GM23338 (cell line): ENCODE results near the gene ZFHX3. TPM values are rescaled to one million over a fixed set of nuclear protein-coding genes. Genes with fewer than 3 reads are reported as not detected.
A peak's percentile ranks its signal among the peaks of the same experiment; 100 is the strongest.

Source experiments
- ATAC-seq: fragments of 200-7000 bp; cut with Tn5 transposase; 3 replicates; pipeline ENCODE4 v1.9.1; 2020
- DNase-seq: peaks from one replicate; pipeline ENCODE4 v3.0.0-alpha.2; 2015; ENCODE audit warnings: low spot score
- H2AFZ ChIP-seq: fragments of 200-600 bp; sonication (generic); 2 replicates; pipeline ENCODE4 v1.8.0; 2016; ENCODE audit warnings: antibody characterized with exemption, mild to moderate bottlenecking, moderate library complexity
- H3F3A ChIP-seq: fragments of 200-600 bp; sonication (generic); replicated peaks from 2 replicates; pipeline ENCODE4 v1.8.0; 2017; ENCODE audit warnings: antibody characterized with exemption, mixed run types, low read depth
- H3K27ac ChIP-seq: fragments of 200-600 bp; sonication (generic); 2 replicates; pipeline ENCODE4 v1.6.1; 2016; ENCODE audit warnings: low read depth
- H3K27me3 ChIP-seq: fragments of 200-600 bp; sonication (generic); 2 replicates; pipeline ENCODE4 v1.8.0; 2016; ENCODE audit warnings: mild to moderate bottlenecking, mixed run types, moderate library complexity; ENCODE audit not compliant: insufficient read depth
- H3K36me3 ChIP-seq: fragments of 200-600 bp; sonication (generic); 2 replicates; pipeline ENCODE4 v1.8.0; 2016; ENCODE audit warnings: mild to moderate bottlenecking; ENCODE audit not compliant: insufficient read depth
- H3K4me1 ChIP-seq: fragments of 200-600 bp; sonication (generic); 2 replicates; pipeline ENCODE4 v1.8.0; 2016; ENCODE audit warnings: mild to moderate bottlenecking, moderate library complexity; ENCODE audit not compliant: insufficient read depth
- H3K4me2 ChIP-seq: fragments of 200-600 bp; sonication (generic); 2 replicates; pipeline ENCODE4 v1.7.1; 2017; ENCODE audit warnings: mixed run types
- H3K4me3 ChIP-seq: fragments of 200-600 bp; sonication (generic); 2 replicates; pipeline ENCODE4 v1.6.1; 2016; ENCODE audit warnings: mixed run types
- H3K79me2 ChIP-seq: fragments of 200-600 bp; sonication (generic); replicated peaks from 2 replicates; pipeline ENCODE4 v1.8.0; 2017; ENCODE audit warnings: mild to moderate bottlenecking; ENCODE audit not compliant: insufficient read depth
- H3K9me2 ChIP-seq: fragments of 200-600 bp; sonication (generic); 2 replicates; pipeline ENCODE4 v1.8.0; 2017; ENCODE audit not compliant: insufficient read depth
- H4K20me1 ChIP-seq: fragments of 200-600 bp; sonication (generic); replicated peaks from 2 replicates; pipeline ENCODE4 v1.8.0; 2017; ENCODE audit warnings: mild to moderate bottlenecking; ENCODE audit not compliant: insufficient read depth
- H3K27ac Mint-ChIP-seq: 2 replicates; pipeline ENCODE4 v1.8.0; 2020; ENCODE audit warnings: inconsistent platforms, mild to moderate bottlenecking, moderate library complexity, mixed read lengths
- H3K27me3 Mint-ChIP-seq: 3 replicates; pipeline ENCODE4 v1.8.0; 2022; ENCODE audit warnings: low read depth, mild to moderate bottlenecking, moderate library complexity, mixed read lengths, inconsistent platforms; ENCODE audit not compliant: insufficient read depth, poor library complexity
- H3K36me3 Mint-ChIP-seq: 3 replicates; pipeline ENCODE4 v1.8.0; 2021; ENCODE audit warnings: low read depth, mild to moderate bottlenecking, inconsistent platforms, moderate library complexity, mixed read lengths
- H3K4me1 Mint-ChIP-seq: 3 replicates; pipeline ENCODE4 v1.8.0; 2020; ENCODE audit warnings: mild to moderate bottlenecking, inconsistent platforms, mixed read lengths
- H3K4me3 Mint-ChIP-seq: 3 replicates; pipeline ENCODE4 v1.8.0; 2021; ENCODE audit warnings: moderate library complexity, mild to moderate bottlenecking, inconsistent platforms, mixed read lengths
- H3K9me3 Mint-ChIP-seq: 3 replicates; pipeline ENCODE4 v1.8.0; 2020; ENCODE audit warnings: moderate library complexity, mild to moderate bottlenecking, inconsistent platforms, mixed read lengths
- EZH2 ChIP-seq: fragments of 200-600 bp; sonication (generic); IDR thresholded peaks from one replicate; pipeline ENCODE4 v1.8.0; 2017; ENCODE audit warnings: antibody characterized with exemption, mild to moderate bottlenecking, low read depth; ENCODE audit not compliant: unreplicated experiment
- EZH2phosphoT487 ChIP-seq: fragments of 200-600 bp; sonication (generic); IDR thresholded peaks from one replicate; pipeline ENCODE4 v1.8.1; 2018; ENCODE audit warnings: antibody characterized with exemption; ENCODE audit not compliant: unreplicated experiment
- NANOG ChIP-seq: IDR thresholded peaks from 2 replicates; pipeline ENCODE4 v1.6.1; 2016; ENCODE audit warnings: antibody characterized with exemption, borderline replicate concordance
- ZNF114 ChIP-seq: fragments of 250-450 bp; sonication (Bioruptor Pico); IDR thresholded peaks from 2 replicates; pipeline ENCODE4 v1.5.0; 2020; ENCODE audit warnings: mild to moderate bottlenecking, moderate library complexity
- polyA plus RNA-seq: library from polyadenylated mRNA; unstranded; fragments of >200 nt; fragmentation: Nextera tagmentation; extraction: Ambion mirVana; gene quantifications from 2 replicates; pipeline ENCODE4 v1.2.1, GENCODE V29; 2016
- total RNA-seq: library from RNA; depleted of rRNA; stranded (reverse); fragments of >200 nt; shearing (Covaris generic); gene quantifications from 2 replicates; pipeline ENCODE4 v1.2.3, GENCODE V29; 2014
- TF ChIP-seq, protein P1 (sequence below): IDR thresholded peaks from 2 replicates; pipeline ENCODE4 v1.6.1; 2016; ENCODE audit warnings: antibody characterized with exemption
- TF ChIP-seq, protein P2 (sequence below), 2 experiments: fragments of 200-600 bp in 1 of 2; sonication (generic) in 1 of 2; conservative IDR thresholded peaks; 2 replicates each; pipeline versions ENCODE4 v1.5.1 to v1.6.1; 2016 to 2017; ENCODE audit warnings: antibody characterized with exemption in 2 of 2, low read depth in 2 of 2, mild to moderate bottlenecking in 2 of 2, moderate library complexity in 1 of 2

ZFHX3 gene
- total and polyA plus RNA-seq, 2 experiments from 2014 or later = 1.0 to 1.5 TPM

DNA sequence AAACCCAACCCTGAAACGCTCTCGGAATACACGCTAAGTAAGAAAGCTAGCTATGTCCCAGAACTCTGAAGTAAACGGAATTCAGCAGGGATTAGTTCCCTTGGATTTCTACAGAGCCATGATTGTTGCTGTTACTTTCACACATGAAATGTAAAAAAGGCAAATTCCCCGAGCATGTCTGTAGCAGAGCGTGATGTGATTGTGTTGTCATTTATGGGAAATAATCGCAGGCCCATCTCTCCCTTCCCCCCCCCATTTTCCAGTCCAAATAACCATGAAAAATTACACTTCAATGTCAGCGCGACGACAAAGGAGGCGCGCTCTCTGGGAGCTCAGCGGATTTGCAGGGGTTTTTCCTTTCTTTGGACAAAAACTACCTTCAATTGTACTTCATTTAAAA, 209.0 kb downstream of the ZFHX3 start:
- Histone ChIP-seq H3K9me2 (no peaks in the 10 kb centered on the region), H3K27ac (no peak overlapping the region), H2AFZ (no peak overlapping the region), H3F3A (no peaks in the 10 kb centered on the region), H3K4me3 (no peak overlapping the region), H3K4me1 (peaks cover 18% of the 10 kb centered on the region), H4K20me1 (no peaks in the 10 kb centered on the region; the same call in 1 of the 2 replicates), H3K79me2 (no peaks in the 10 kb centered on the region), H3K27me3 (no peaks in the 10 kb centered on the region), H3K4me2 (no peak overlapping the region), H3K36me3 (no peaks in the 10 kb centered on the region)
- no peak overlapping the region for H3K4me3 Mint-ChIP-seq
- H3K36me3 Mint-ChIP-seq = no peaks in the 10 kb centered on the region
- DNase-seq (no peak), ATAC-seq (no peak)
- peaks cover 4% of the 10 kb centered on the region for H3K27me3 Mint-ChIP-seq
- TF ChIP-seq EZH2phosphoT487 (no peak), EZH2 (no peak), ZNF114 (CRISPR knock-in tag) (no peak), NANOG (no peak)
- TF ChIP-seq, protein P1, sequence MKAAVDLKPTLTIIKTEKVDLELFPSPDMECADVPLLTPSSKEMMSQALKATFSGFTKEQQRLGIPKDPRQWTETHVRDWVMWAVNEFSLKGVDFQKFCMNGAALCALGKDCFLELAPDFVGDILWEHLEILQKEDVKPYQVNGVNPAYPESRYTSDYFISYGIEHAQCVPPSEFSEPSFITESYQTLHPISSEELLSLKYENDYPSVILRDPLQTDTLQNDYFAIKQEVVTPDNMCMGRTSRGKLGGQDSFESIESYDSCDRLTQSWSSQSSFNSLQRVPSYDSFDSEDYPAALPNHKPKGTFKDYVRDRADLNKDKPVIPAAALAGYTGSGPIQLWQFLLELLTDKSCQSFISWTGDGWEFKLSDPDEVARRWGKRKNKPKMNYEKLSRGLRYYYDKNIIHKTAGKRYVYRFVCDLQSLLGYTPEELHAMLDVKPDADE = no peak
- no peaks in the 10 kb centered on the region for H3K9me3 Mint-ChIP-seq
- peaks cover 27% of the 10 kb centered on the region for H3K4me1 Mint-ChIP-seq
- H3K27ac Mint-ChIP-seq = no peak overlapping the region

DNA sequence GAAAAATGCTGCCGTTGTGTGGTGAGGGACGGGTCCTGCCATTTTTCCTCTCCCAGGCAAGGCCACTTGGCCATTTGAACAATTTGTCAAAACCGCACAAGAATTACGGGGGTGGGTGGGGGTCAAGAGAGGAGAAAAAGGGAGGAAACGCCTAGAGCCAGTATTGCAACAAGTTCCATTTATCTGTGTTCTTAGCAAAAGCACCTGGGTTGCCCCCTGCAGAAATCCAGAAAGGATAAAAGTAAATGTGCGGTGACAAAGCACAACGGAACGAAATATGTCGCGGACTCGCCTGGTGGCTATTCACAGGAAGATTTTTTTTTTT, 209.4 kb downstream of the ZFHX3 start:
- Histone ChIP-seq H3K4me1 (peaks cover 18% of the 10 kb centered on the region), H2AFZ (no peak overlapping the region), H3K79me2 (no peaks in the 10 kb centered on the region), H3K36me3 (no peaks in the 10 kb centered on the region), H3K4me3 (no peak overlapping the region), H3K27me3 (no peaks in the 10 kb centered on the region), H3K27ac (no peak overlapping the region), H3F3A (no peaks in the 10 kb centered on the region), H3K9me2 (no peaks in the 10 kb centered on the region), H4K20me1 (no peaks in the 10 kb centered on the region; the same call in 1 of the 2 replicates), H3K4me2 (no peak overlapping the region)
- Mint-ChIP-seq H3K4me1 (peaks cover 24% of the 10 kb centered on the region), H3K27me3 (peaks cover 1% of the 10 kb centered on the region), H3K9me3 (no peaks in the 10 kb centered on the region), H3K4me3 (no peak overlapping the region), H3K27ac (no peak overlapping the region; the same call in 1 of the 2 replicates), H3K36me3 (no peaks in the 10 kb centered on the region)
- ATAC-seq (no peak), DNase-seq (no peak)
- TF ChIP-seq, protein P2, sequence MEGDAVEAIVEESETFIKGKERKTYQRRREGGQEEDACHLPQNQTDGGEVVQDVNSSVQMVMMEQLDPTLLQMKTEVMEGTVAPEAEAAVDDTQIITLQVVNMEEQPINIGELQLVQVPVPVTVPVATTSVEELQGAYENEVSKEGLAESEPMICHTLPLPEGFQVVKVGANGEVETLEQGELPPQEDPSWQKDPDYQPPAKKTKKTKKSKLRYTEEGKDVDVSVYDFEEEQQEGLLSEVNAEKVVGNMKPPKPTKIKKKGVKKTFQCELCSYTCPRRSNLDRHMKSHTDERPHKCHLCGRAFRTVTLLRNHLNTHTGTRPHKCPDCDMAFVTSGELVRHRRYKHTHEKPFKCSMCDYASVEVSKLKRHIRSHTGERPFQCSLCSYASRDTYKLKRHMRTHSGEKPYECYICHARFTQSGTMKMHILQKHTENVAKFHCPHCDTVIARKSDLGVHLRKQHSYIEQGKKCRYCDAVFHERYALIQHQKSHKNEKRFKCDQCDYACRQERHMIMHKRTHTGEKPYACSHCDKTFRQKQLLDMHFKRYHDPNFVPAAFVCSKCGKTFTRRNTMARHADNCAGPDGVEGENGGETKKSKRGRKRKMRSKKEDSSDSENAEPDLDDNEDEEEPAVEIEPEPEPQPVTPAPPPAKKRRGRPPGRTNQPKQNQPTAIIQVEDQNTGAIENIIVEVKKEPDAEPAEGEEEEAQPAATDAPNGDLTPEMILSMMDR (conservative IDR thresholded peaks at IDR 0.05; ENCODE audit: low read depth in 2 of 2) = peak in 1 of 2 experiments; percentile 19; a peak in 2 of 4 replicates
- TF ChIP-seq, protein P1 = no peak
